Stimulated activated CD8-positive, alpha-beta memory T cell treated with anti-CD3 and anti-CD28 coated beads, Interleukin-7, amount 100 ng/mL, for 48 hours (primary cell): Measurements from ENCODE around the gene NOTCH1.

Experiments
- DNase-seq, 2 donors: peaks; one replicate each; pipeline ENCODE4 v3.0.0-alpha.2; 2020; ENCODE audit warnings: low read depth in 1 of 2; ENCODE audit errors: extremely low read depth in 1 of 2

The NOTCH1 gene

GRCh38 chr9:136519263-136520052, 26.4 kb downstream of the NOTCH1 start:
- no peak for DNase-seq

- DNase-seq, result no peak
Measured at GRCh38 chr9:136518623-136519022, 27.2 kb downstream of the NOTCH1 start.

GRCh38 chr9:136517950-136518349, 27.9 kb downstream of the NOTCH1 start:
- DNase-seq, result no peak

- DNase-seq, result no peak
Measured at GRCh38 chr9:136517012-136517743, 28.7 kb downstream of the NOTCH1 start.

GRCh38 chr9:136516191-136516654, 29.6 kb downstream of the NOTCH1 start:
- DNase-seq, result no peak

- DNase-seq, result no peak
Measured at GRCh38 chr9:136515276-136515675, 30.6 kb downstream of the NOTCH1 start.

GRCh38 chr9:136514022-136514714, 31.7 kb downstream of the NOTCH1 start:
- DNase-seq, result no peak

- no peak for DNase-seq
Measured at GRCh38 chr9:136513191-136513590, 32.7 kb downstream of the NOTCH1 start.

- no peak for DNase-seq
Measured at GRCh38 chr9:136512651-136513071, 33.2 kb downstream of the NOTCH1 start.

- no peak for DNase-seq
Measured at GRCh38 chr9:136511670-136512592, 33.9 kb downstream of the NOTCH1 start.

GRCh38 chr9:136511144-136511669, 34.6 kb downstream of the NOTCH1 start:
- no peak for DNase-seq

- no peak for DNase-seq
Measured at GRCh38 chr9:136510561-136510960, 35.3 kb downstream of the NOTCH1 start.

- DNase-seq, result no peak
Measured at GRCh38 chr9:136509549-136509948, 36.3 kb downstream of the NOTCH1 start.

GRCh38 chr9:136508729-136509500, 36.9 kb downstream of the NOTCH1 start:
- no peak for DNase-seq

GRCh38 chr9:136507992-136508375, 37.9 kb downstream of the NOTCH1 start:
- DNase-seq, result no peak

GRCh38 chr9:136507221-136507991, 38.4 kb downstream of the NOTCH1 start:
- DNase-seq, result no peak

GRCh38 chr9:136506425-136506824, 39.4 kb downstream of the NOTCH1 start:
- DNase-seq, result no peak
